ENCODE measurements around the gene MTHFD2L. TPM values are rescaled to one million over a fixed set of nuclear protein-coding genes. Genes with fewer than 3 reads are reported as not detected.

The MTHFD2L gene
- total and polyA plus RNA-seq, 10 of the 15 experiments (the other 5 are each of a cell fraction or from before 2014, with no cell fraction given) = 4.8 to 25.4 (median 14.4) TPM

DNA sequence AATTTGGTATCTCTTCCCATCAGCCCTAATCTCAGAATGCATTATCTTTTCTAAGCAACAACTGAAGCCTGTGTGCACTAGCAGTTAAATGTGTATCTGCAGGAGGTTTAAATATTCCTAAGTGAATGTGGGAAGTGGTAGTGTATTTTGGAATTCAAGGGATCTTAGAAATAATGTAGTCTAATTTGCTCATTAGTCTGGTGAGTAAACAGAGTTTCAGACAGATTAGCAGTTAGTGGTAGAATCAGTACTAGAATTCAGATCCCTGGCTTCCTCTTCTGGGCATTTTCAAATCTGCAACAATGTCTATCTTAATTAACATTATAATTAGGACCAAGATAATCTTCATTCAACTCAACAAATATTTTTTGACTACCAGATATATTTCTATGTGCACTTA is 47.2 kb upstream of the MTHFD2L start (continued):
- TF ChIP-seq RAD51 (IDR thresholded peaks at IDR 0.05) = no peak
- TF ChIP-seq, protein P1, sequence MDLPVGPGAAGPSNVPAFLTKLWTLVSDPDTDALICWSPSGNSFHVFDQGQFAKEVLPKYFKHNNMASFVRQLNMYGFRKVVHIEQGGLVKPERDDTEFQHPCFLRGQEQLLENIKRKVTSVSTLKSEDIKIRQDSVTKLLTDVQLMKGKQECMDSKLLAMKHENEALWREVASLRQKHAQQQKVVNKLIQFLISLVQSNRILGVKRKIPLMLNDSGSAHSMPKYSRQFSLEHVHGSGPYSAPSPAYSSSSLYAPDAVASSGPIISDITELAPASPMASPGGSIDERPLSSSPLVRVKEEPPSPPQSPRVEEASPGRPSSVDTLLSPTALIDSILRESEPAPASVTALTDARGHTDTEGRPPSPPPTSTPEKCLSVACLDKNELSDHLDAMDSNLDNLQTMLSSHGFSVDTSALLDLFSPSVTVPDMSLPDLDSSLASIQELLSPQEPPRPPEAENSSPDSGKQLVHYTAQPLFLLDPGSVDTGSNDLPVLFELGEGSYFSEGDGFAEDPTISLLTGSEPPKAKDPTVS (IDR thresholded peaks at IDR 0.05; ENCODE audit: low read depth, low read length) = no peak
- no peak for TF ChIP-seq POLR2AphosphoS5 (IDR thresholded peaks at IDR 0.05; ENCODE audit: low read length)
- TF ChIP-seq RBBP5 (conservative IDR thresholded peaks at IDR 0.05) = no peak
- no peak for TF ChIP-seq JUNB (IDR thresholded peaks at IDR 0.05)
- no peak for TF ChIP-seq EZH2 (IDR thresholded peaks at IDR 0.05; ENCODE audit: borderline replicate concordance, control insufficient read depth, low read depth, low read length)

DNA sequence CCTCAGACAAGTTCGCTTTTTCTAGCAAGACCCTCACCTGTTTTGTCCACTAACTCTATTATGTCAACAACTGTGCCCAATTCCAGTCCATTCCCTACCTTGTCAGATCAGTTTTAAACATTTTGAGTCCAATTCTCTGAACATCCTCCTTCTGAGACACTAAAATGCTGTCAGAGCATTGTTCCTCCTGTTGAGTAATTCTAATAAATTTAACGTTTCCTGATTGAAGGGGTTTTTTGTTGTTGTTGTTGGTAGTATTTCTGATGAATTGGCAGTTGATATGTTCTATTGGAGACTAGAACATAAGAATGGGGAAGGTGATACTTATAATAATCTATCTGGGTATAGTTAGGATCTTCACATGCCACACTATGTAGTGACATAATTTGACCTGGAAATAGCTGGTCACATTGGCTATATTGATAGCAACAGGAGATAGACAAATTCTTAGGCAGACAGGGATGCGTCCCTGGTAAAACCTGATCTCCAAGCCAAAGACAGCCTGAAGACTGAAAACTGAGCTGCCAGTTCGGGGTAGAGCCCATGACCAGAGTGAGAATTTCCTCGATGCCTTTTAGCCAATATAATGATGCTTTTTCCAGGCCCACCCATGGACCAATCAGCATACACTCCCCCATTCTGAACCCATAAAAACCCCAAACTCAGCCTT is 46.5 kb upstream of the MTHFD2L start:
- H3K27me3 ChIP-seq (replicated peaks in 1 of 2; ENCODE audit: control insufficient read depth in 2 of 2, insufficient read depth in 2 of 2, low read length in 1 of 2) = 0 out of 4 replicates have a peak, but pooled peaks cover 0 to 1% of the 10 kb centered on the region in 2 experiments
- intact Hi-C loops (cut with micrococcal nuclease; ENCODE audit: unreplicated experiment) (no loop called here), in situ Hi-C loops (cut with MboI) (no loop called here)
- SMC1A ChIA-PET (ENCODE audit: uncharacterized antibody, unreplicated experiment) = no interaction called here
- no peak overlapping the region for H3K4me2 ChIP-seq (ENCODE audit: control insufficient read depth, insufficient read depth)
- no peak overlapping the region for H2AFZ ChIP-seq (ENCODE audit: control insufficient read depth, low read depth, low read length)
- no peaks in the 10 kb centered on the region for H3K36me3 ChIP-seq (ENCODE audit: control insufficient read depth in 2 of 2, insufficient read depth in 2 of 2, low read length in 1 of 2)
- FAIRE-seq (no peak), DNase-seq (ENCODE audit: low read depth, low spot score) (no peak), ATAC-seq (no peak)
- no peak for TF ChIP-seq ZNF207 (IDR thresholded peaks at IDR 0.05; ENCODE audit: borderline replicate concordance)
- TF ChIP-seq, protein P2, sequence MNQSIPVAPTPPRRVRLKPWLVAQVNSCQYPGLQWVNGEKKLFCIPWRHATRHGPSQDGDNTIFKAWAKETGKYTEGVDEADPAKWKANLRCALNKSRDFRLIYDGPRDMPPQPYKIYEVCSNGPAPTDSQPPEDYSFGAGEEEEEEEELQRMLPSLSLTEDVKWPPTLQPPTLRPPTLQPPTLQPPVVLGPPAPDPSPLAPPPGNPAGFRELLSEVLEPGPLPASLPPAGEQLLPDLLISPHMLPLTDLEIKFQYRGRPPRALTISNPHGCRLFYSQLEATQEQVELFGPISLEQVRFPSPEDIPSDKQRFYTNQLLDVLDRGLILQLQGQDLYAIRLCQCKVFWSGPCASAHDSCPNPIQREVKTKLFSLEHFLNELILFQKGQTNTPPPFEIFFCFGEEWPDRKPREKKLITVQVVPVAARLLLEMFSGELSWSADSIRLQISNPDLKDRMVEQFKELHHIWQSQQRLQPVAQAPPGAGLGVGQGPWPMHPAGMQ (IDR thresholded peaks at IDR 0.05; ENCODE audit: borderline replicate concordance) = no peak
- TF ChIP-seq, protein P3, sequence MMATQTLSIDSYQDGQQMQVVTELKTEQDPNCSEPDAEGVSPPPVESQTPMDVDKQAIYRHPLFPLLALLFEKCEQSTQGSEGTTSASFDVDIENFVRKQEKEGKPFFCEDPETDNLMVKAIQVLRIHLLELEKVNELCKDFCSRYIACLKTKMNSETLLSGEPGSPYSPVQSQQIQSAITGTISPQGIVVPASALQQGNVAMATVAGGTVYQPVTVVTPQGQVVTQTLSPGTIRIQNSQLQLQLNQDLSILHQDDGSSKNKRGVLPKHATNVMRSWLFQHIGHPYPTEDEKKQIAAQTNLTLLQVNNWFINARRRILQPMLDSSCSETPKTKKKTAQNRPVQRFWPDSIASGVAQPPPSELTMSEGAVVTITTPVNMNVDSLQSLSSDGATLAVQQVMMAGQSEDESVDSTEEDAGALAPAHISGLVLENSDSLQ (IDR thresholded peaks at IDR 0.05) = no peak
- TF ChIP-seq, protein P4, sequence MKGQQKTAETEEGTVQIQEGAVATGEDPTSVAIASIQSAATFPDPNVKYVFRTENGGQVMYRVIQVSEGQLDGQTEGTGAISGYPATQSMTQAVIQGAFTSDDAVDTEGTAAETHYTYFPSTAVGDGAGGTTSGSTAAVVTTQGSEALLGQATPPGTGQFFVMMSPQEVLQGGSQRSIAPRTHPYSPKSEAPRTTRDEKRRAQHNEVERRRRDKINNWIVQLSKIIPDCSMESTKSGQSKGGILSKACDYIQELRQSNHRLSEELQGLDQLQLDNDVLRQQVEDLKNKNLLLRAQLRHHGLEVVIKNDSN (IDR thresholded peaks at IDR 0.05; ENCODE audit: borderline replicate concordance, extremely low read length, insufficient read depth, low read depth, low read length) = no peak
- POLR2A ChIA-PET = no interaction called here
- 17% methylated on average over 5 of the region's 5 CpGs for WGBS (ENCODE audit: insufficient coverage, insufficient replicate concordance, low lambda C conversion rate, missing lambda C conversion rate)
- no peak overlapping the region for H3K4me3 ChIP-seq
- H4K20me1 ChIP-seq (ENCODE audit: control insufficient read depth, insufficient read depth) = no peaks in the 10 kb centered on the region
- H3K27ac ChIP-seq (ENCODE audit: control insufficient read depth, insufficient read depth) = no peak overlapping the region
- RAD21 ChIA-PET (ENCODE audit: unreplicated experiment) = no interaction called here
- CTCF ChIA-PET = no interaction called here
- H3K79me2 ChIP-seq (ENCODE audit: control insufficient read depth, insufficient read depth, low read length) = no peaks in the 10 kb centered on the region
- BruUV-seq (replicated peaks) = no TSS peak
- H3K9me3 ChIP-seq (replicated peaks; ENCODE audit: control insufficient read depth, insufficient read depth, low read length) = no peaks in the 10 kb centered on the region
- H3K4me1 ChIP-seq (ENCODE audit: control insufficient read depth, insufficient read depth, low read length) = no peaks in the 10 kb centered on the region
- no peak overlapping the region for H3K9ac ChIP-seq (ENCODE audit: control insufficient read depth, insufficient read depth, low read length)
